GM19467 (cell line): ENCODE data around the gene GPRC5A.

Experiments used
- ATAC-seq: cut with Tn5 transposase; IDR thresholded peaks from one replicate; pipeline ENCODE4 v1.9.1; 2021; ENCODE audit warnings: mild to moderate bottlenecking, moderate library complexity; ENCODE audit not compliant: unreplicated experiment

GPRC5A gene

GRCh38 chr12:12938541-12938940 is 47.2 kb downstream of the GPRC5A start:
- no peak for ATAC-seq

GRCh38 chr12:12939888-12940287 is 48.5 kb downstream of the GPRC5A start:
- ATAC-seq: no peak

DNA sequence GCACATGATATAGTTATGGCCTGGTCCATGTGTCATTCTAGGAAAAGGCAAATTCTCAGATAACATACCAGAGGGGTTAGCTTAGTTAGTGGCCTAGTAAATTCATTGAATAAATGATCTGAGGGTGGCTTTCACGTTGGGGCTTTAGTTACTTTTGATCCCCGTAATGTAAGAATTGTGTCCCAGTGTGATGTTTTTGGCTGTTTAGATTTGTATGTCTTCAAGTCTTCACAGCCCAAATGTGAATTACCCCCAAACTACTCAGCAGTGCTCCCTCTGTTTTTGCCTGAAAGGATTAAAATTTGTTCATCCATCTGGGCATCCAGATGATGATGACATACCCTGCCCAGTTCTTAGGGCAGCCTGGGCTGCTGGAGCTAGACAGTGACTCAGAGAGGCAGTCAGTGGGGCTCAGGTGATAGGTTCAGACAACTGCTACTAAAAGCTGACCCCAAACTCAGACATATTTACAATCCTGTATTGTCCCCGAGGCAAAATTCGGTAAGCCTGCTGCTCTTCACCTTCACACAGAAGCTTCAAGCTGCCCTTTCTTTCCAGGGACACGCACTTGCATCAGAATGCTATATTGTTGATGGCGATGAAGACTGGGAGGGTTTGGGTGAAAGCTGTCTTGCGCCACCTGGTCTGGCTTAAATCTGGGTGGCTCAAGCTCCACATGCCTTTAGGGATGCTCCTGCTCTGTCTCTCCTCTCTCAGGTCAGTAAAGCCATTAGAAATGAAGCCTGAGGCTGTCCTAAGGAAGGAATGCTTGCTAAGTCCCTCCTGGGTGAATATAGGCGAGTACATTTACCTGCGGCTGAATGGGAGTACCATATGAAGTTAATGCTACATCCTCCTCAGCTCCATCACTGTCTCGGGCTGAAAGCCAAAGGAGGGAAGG is 50.3 kb downstream of the GPRC5A start:
- ATAC-seq: no peak

GRCh38 chr12:12943586-12944260 is 52.4 kb downstream of the GPRC5A start:
- ATAC-seq: no peak

- no peak for ATAC-seq
These were observed 54.2 kb downstream of the GPRC5A start for GRCh38 chr12:12945591-12945990.

- ATAC-seq: no peak
These were observed 55.5 kb downstream of the GPRC5A start for GRCh38 chr12:12946686-12947355.

GRCh38 chr12:12947902-12948301 is 56.5 kb downstream of the GPRC5A start:
- ATAC-seq: no peak

GRCh38 chr12:12951504-12951903 is 60.1 kb downstream of the GPRC5A start:
- ATAC-seq: no peak

DNA sequence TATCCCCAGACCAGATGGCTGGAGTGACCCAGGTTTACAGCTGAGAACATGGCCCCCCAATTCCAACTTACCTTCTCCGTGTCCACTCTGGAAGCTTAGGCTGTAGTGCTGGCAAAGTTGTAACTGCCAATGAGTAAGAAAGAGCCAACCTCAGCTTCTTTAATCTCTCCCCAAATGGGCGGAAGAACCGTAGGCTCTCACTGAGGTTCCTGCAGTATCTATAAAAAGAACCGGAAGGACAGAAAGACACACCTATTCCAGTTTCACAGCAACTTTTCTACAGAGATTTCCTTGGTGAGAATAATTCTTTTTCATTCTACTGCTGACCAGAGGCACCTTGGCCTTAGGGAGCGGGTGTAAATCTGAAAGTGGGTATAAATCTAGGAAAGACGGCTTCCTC is 60.7 kb downstream of the GPRC5A start, which contains the start of gene GPRC5D:
Gene GPRC5D, minus strand, starts transcription at position 135 of the 400 bp plus-strand sequence. CDS start 1,786 bp downstream, outside the sequence.
- no peak for ATAC-seq

- no peak for ATAC-seq
These were observed 63.0 kb downstream of the GPRC5A start for GRCh38 chr12:12954356-12954755.

DNA sequence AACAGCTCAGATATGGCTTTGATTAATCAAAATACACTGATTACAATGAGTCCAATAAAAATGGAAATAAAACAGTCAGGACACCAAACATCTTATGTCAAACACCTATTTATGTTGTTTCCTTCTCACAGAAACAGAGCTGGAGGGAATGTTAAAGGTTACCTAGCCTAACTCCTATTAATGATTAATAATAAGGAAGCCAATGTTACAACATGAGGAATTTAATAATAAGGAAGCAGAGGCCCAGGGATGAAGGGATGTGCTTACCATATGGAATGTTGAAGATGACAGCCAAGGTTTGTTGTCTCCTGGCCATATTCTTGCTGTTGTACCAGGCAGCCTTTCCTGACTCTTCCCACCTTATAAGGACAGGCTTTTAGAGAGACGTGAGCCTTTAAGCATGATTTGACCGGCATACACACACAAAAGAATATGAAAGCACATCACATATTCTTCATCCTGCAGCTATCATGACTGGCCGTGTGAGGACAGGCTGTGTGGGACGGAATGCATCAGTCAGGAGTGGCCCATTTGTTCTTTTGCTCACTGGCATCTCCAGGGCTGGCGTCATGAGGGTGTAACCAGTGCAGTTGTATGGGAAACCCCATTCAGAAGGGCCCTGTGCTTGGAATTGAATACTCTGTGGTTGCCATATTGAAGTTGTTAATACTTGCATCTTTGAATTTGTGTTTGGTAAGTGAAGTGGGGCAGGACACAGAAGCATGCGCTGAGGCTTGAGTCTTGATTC is 63.7 kb downstream of the GPRC5A start:
- ATAC-seq: no peak

- no peak for ATAC-seq
These were observed 67.5 kb downstream of the GPRC5A start for GRCh38 chr12:12958886-12959285.

GRCh38 chr12:12960639-12961209 is 69.4 kb downstream of the GPRC5A start:
- no peak for ATAC-seq

- no peak for ATAC-seq
These were observed 72.9 kb downstream of the GPRC5A start for GRCh38 chr12:12964255-12964654.

- ATAC-seq: no peak
These were observed 74.5 kb downstream of the GPRC5A start for GRCh38 chr12:12965836-12966235.
